HG03064 (cell line): Measurements from ENCODE around the gene SSX7.
"Not testable (repeated sequence)": the region's sequence is repeated elsewhere in the genome, so short reads cannot be mapped to it uniquely, and the experiment has no call there.

Experiments used
- ATAC-seq: cut with Tn5 transposase; IDR thresholded peaks from one replicate; pipeline ENCODE4 v1.9.1; 2021; ENCODE audit warnings: low read depth; ENCODE audit not compliant: unreplicated experiment

Gene SSX7, protein sequence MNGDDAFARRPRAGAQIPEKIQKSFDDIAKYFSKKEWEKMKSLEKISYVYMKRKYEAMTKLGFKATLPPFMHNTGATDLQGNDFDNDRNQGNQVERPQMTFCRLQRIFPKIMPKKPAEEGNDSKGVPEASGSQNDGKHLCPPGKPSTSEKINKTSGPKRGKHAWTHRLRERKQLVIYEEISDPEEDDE

GRCh38 chrX:52654800-52655199 is at the start of gene SSX7:
Gene SSX7, minus strand, starts transcription at chrX:52654900. Its CDS starts 1,428 bp downstream, at chrX:52653472.
- not testable (repeated sequence) for ATAC-seq

- not testable (repeated sequence) for ATAC-seq
Measured at GRCh38 chrX:52692034-52692433, 37.3 kb upstream of the SSX7 start.

- ATAC-seq = not testable (repeated sequence)
Measured at GRCh38 chrX:52662218-52662617, 7.5 kb upstream of the SSX7 start.

DNA sequence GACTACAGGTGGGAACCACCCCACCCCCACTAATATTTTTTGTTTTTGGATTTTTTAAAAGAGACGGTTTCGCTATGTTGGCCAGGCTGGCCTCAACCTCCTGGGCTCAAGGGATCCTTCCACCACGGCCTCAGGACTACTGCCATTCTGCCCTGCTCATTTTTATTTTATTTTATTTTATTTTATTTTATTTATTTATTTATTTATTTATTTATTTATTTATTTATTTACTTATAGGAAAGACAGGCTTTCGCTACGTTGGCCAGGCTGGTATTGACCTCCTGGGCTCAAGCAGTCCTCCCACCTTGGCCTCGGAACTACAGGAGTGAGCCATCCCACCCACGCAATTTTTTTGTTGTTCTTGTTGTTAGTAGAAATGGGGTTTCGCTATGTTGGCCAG is 775 bp upstream of the SSX7 start:
- ATAC-seq = not testable (repeated sequence)

DNA sequence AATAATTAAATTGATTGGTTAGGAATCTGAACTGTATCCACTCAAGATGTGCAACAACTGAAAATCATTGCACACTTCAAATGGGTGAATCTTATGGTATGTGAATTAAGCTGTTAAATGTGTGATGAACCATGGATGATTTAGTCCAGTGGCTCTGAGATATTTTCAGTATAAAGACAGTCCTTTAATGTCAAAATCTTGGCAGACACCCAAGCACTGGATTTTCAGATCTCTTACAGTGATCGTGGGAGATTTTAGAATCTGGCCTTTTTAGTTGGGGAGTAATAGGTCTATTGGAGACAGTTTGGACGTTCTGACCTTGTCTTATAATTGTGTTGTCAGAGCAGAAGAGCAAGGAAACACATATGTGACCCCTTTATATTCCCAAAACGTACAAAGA is 4.0 kb downstream of the SSX7 start:
- not testable (repeated sequence) for ATAC-seq

GRCh38 chrX:52648956-52649355 is 5.7 kb downstream of the SSX7 start:
- not testable (repeated sequence) for ATAC-seq

DNA sequence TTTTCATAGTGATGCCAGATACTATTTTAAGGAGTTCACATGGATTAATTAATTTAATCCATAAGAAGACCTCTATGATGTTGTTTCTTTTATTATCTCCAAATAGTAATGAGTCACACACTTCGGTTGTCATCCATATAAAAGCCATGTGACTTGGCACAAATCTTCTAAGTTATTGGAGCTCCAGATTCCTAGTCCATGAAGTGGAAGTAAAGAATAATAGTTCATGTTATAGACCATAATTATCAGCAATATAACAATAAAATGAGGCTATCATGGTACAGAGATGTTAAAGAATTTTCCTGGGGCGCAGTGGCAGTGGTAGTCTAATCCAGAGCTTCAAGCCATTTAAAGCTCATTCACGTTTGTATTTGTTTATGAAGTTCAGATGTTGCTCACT is 26.2 kb downstream of the SSX7 start:
- not testable (repeated sequence) for ATAC-seq

DNA sequence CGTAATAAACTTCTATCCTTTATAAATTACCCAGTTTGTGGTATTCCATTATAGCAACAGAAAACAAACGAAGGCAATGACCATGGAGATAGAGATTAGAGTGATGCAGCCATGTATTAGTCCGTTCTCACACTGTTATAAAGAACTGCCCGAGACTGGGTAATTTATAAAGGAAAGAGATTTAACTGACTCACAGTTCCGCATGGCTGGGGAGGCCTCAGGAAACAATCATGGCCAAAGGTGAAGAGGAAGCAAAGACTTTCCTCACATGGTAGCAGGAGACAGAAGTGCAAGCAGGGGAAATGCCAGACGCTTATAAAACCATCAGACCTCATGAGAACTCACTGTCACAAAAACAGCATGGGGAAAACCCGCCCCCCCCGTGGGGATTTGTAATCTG is 34.0 kb downstream of the SSX7 start:
- ATAC-seq = not testable (repeated sequence)

- ATAC-seq = no peak
Measured at GRCh38 chrX:52608961-52609360, 45.7 kb downstream of the SSX7 start.

DNA sequence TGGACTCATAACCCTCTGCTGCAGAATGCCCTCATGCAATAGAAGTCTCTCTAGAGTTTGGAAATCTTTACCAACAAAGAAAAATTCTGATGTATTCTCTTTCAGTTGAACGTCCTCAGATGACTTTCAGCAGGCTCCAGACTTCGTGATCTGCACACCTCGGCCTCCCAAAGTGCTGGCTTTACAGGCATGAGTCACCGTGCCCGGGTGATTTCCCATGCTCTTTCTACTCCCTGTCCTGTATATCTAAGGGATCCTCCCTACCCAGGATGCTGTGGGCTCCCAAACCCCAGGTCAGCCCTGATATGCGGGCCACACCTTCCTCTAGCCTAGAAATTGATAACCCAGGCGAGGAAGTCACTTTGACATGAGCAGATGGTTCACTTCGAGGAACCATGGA is 51.5 kb downstream of the SSX7 start:
- ATAC-seq = not testable (repeated sequence)

GRCh38 chrX:52598886-52599285 is 55.8 kb downstream of the SSX7 start:
- no peak for ATAC-seq

DNA sequence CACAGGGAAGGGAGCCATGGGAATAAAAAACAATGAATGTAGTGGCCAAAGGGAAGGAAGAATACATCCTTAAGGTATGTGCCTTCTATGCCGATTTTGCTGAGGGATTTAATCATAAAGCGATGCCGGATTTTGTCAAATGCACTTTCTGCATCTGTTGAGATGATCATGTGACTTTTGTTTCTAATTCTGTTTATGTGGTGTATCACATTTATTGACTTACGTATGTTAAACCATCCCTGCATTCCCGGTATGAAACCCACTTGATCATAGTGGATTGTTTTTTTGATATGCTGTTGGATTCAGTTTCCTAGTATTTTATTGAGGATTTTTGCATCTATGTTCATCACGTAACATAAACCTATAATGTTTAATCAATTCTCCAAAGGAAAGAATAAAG is 60.0 kb downstream of the SSX7 start:
- ATAC-seq = no peak
